ENCODE results near the gene PLA2G6. TPM values are rescaled to one million over a fixed set of nuclear protein-coding genes. Genes with fewer than 3 reads are reported as not detected.

The PLA2G6 gene
- total and polyA plus RNA-seq, 9 of the 15 experiments (the other 6 are each of a cell fraction or from before 2014, with no cell fraction given): 0.11 to 12.2 (median 9.7) TPM

GRCh38 chr22:38220653-38221386 lies 39.2 kb upstream of the PLA2G6 start:
- ATAC-seq: no peak
- H3K4me3 ChIP-seq: no peak overlapping the region
- H3K79me2 ChIP-seq (ENCODE audit: control insufficient read depth, insufficient read depth, low read length): no peaks in the 10 kb centered on the region
- H3K9ac ChIP-seq (ENCODE audit: insufficient read depth in 1 of 2, low read depth in 2 of 2, low read length in 2 of 2): peak overlapping the region in 1 of 2 experiments; percentile 26; a peak in 1 of 4 replicates
- no peaks in the 10 kb centered on the region for H4K20me1 ChIP-seq (replicated peaks; ENCODE audit: control insufficient read depth, insufficient read depth, low read length)
- intact Hi-C loops (cut with micrococcal nuclease) (no loop called here), in situ Hi-C loops (cut with MboI) (no loop called here)
- H3K36me3 ChIP-seq (ENCODE audit: control insufficient read depth, insufficient read depth, low read length): peaks cover 5% of the 10 kb centered on the region; the same call in 2 of the 3 replicates
- peaks cover 0 to 19% of the 10 kb centered on the region in 2 experiments; a peak in 1 of 5 replicates for H3K4me1 ChIP-seq (replicated peaks in 1 of 2; ENCODE audit: control insufficient read depth in 2 of 2, insufficient read depth in 2 of 2, low read length in 2 of 2)
- POLR2A ChIA-PET: interaction anchor here (0.7 to 1.2 kb wide), 2 partner anchors 13 to 108 kb away, joined by 3 to 4 read pairs; no protein-coding TSS in a partner anchor
- no peak overlapping the region for H2AFZ ChIP-seq (ENCODE audit: low read depth, low read length)
- H3K27ac ChIP-seq (ENCODE audit: extremely low read depth, low read depth, low read length): no peak overlapping the region
- CTCF ChIA-PET (ENCODE audit: low intra/inter-chr PET ratio): no interaction called here
- H3K4me2 ChIP-seq (ENCODE audit: insufficient read depth, low read length): no peak overlapping the region
- H3K27me3 ChIP-seq (ENCODE audit: control insufficient read depth in 2 of 2, insufficient read depth in 2 of 2, low read length in 2 of 2): no peaks in the 10 kb centered on the region
- TF ChIP-seq PHTF2 (CRISPR knock-in tag; IDR thresholded peaks at IDR 0.05) (no peak), ZNF175 (CRISPR knock-in tag; IDR thresholded peaks at IDR 0.05; ENCODE audit: low read depth) (no peak), POLR2G (IDR thresholded peaks at IDR 0.05; ENCODE audit: low read depth, low read length) (0 out of 2 replicates have a peak, but pooled peaks have one; percentile 37), ILF3 (IDR thresholded peaks at IDR 0.05; ENCODE audit: borderline replicate concordance) (no peak), ZNF174 (CRISPR knock-in tag; IDR thresholded peaks at IDR 0.05) (no peak), ZNF778 (CRISPR knock-in tag; IDR thresholded peaks at IDR 0.05) (no peak), ZFX (CRISPR knock-in tag; IDR thresholded peaks at IDR 0.05) (no peak), ELF4 (CRISPR knock-in tag; IDR thresholded peaks at IDR 0.05) (no peak)
- FAIRE-seq: no peak
- DNase-seq (ENCODE audit: extremely low read depth in 1 of 4, low spot score in 3 of 4): no peak
- H3K9me1 ChIP-seq (ENCODE audit: control insufficient read depth, insufficient read depth, low read length): no peaks in the 10 kb centered on the region
- 84% methylated on average over 9 of the region's 22 CpGs for whole genome bisulfite sequencing (ENCODE audit: insufficient coverage, low coverage, missing lambda C conversion rate)
- no peaks in the 10 kb centered on the region for H3K9me3 ChIP-seq (replicated peaks; ENCODE audit: control insufficient read depth, insufficient read depth, low read depth, low read length)
- no TSS peak for BruUV-seq (replicated peaks)

Measured in K562 (cell line).